HG02884 (cell line): ENCODE results near the gene PIN1.
"Not testable (repeated sequence)": the region's sequence is repeated elsewhere in the genome, so short reads cannot be mapped to it uniquely, and the experiment has no call there.

Experiments
- ATAC-seq: cut with Tn5 transposase; IDR thresholded peaks from one replicate; pipeline ENCODE4 v1.9.1; 2021; ENCODE audit warnings: mild to moderate bottlenecking, moderate library complexity; ENCODE audit not compliant: unreplicated experiment

Gene PIN1

GRCh38 chr19:9834726-9835506, at the start of gene PIN1:
TSS of gene PIN1 (plus strand) at chr19:9835318. CDS start at chr19:9835345, 27 bp downstream.
- ATAC-seq: peak; percentile 92

- peak; percentile 56 for ATAC-seq
These were observed 49.5 kb upstream of the PIN1 start for GRCh38 chr19:9785367-9786331.

- no peak for ATAC-seq
These were observed 48.8 kb upstream of the PIN1 start for GRCh38 chr19:9786342-9786741.

- no peak for ATAC-seq
These were observed 48.3 kb upstream of the PIN1 start for GRCh38 chr19:9786819-9787218.

- ATAC-seq: not testable (repeated sequence)
These were observed 46.5 kb upstream of the PIN1 start for GRCh38 chr19:9788604-9789003.

- ATAC-seq: no peak
These were observed 46.1 kb upstream of the PIN1 start for GRCh38 chr19:9789066-9789465.

- ATAC-seq: not testable (repeated sequence)
These were observed 45.5 kb upstream of the PIN1 start for GRCh38 chr19:9789579-9789978.

GRCh38 chr19:9791073-9791367, 44.1 kb upstream of the PIN1 start:
- ATAC-seq: not testable (repeated sequence)

- no peak for ATAC-seq
These were observed 43.4 kb upstream of the PIN1 start for GRCh38 chr19:9791552-9792205.

- no peak for ATAC-seq
These were observed 42.7 kb upstream of the PIN1 start for GRCh38 chr19:9792206-9793070.

- no peak for ATAC-seq
These were observed 42.0 kb upstream of the PIN1 start for GRCh38 chr19:9793071-9793591.

GRCh38 chr19:9796113-9796773, 38.9 kb upstream of the PIN1 start:
- ATAC-seq: peak; percentile 63

GRCh38 chr19:9797871-9798270, 37.2 kb upstream of the PIN1 start:
- no peak for ATAC-seq

- no peak for ATAC-seq
These were observed 36.0 kb upstream of the PIN1 start for GRCh38 chr19:9799162-9799561.

GRCh38 chr19:9801976-9802375, 33.1 kb upstream of the PIN1 start:
- ATAC-seq: no peak

- no peak for ATAC-seq
These were observed 28.3 kb upstream of the PIN1 start for GRCh38 chr19:9806803-9807202.

GRCh38 chr19:9808855-9809824, 26.0 kb upstream of the PIN1 start:
- no peak for ATAC-seq

- ATAC-seq: no peak
These were observed 24.0 kb upstream of the PIN1 start for GRCh38 chr19:9811139-9811538.
